H9 (cell line): Measurements from ENCODE around the gene CDH1. TPM values are rescaled to one million over a fixed set of nuclear protein-coding genes. Genes with fewer than 3 reads are reported as not detected.

Source experiments
- DNase-seq: peaks from one replicate; pipeline ENCODE4 v3.0.0-alpha.2; 2017
- H2AFZ ChIP-seq: one replicate; pipeline ENCODE4 v1.6.1; 2013; ENCODE audit warnings: mild to moderate bottlenecking, low read length, control low read depth, moderate library complexity
- H2AK5ac ChIP-seq: 2 replicates; pipeline ENCODE4 v1.6.1; 2013; ENCODE audit warnings: low read length, control low read depth, mixed read lengths; ENCODE audit not compliant: insufficient read length
- H2BK120ac ChIP-seq: one replicate; pipeline ENCODE4 v1.6.1; 2013; ENCODE audit warnings: low read depth, mild to moderate bottlenecking, low read length, control low read depth, inconsistent platforms; ENCODE audit not compliant: poor library complexity, severe bottlenecking
- H2BK12ac ChIP-seq: 2 replicates; pipeline ENCODE4 v1.6.1; 2013; ENCODE audit warnings: low read length, control low read depth, mixed read lengths, low read depth; ENCODE audit not compliant: insufficient read length
- H2BK15ac ChIP-seq: 2 replicates; pipeline ENCODE4 v1.6.1; 2013; ENCODE audit warnings: low read depth, low read length, control low read depth
- H2BK20ac ChIP-seq: one replicate; pipeline ENCODE4 v1.6.1; 2013; ENCODE audit warnings: low read depth, mild to moderate bottlenecking, low read length, control low read depth, inconsistent platforms; ENCODE audit not compliant: poor library complexity, severe bottlenecking
- H2BK5ac ChIP-seq: 2 replicates; pipeline ENCODE4 v1.6.1; 2013; ENCODE audit warnings: low read length, control low read depth, mixed read lengths; ENCODE audit not compliant: insufficient read length
- H3K14ac ChIP-seq: 2 replicates; pipeline ENCODE4 v1.6.1; 2013; ENCODE audit warnings: low read length, control low read depth; ENCODE audit not compliant: insufficient read depth
- H3K18ac ChIP-seq: 2 replicates; pipeline ENCODE4 v1.6.1; 2013; ENCODE audit warnings: low read depth, mild to moderate bottlenecking, mixed read lengths, low read length, control low read depth; ENCODE audit not compliant: insufficient read length
- H3K23ac ChIP-seq: 2 replicates; pipeline ENCODE4 v1.6.1; 2013; ENCODE audit warnings: low read length, control low read depth, mixed read lengths, low read depth; ENCODE audit not compliant: insufficient read length
- H3K23me2 ChIP-seq: 2 replicates; pipeline ENCODE4 v1.6.1; 2013; ENCODE audit warnings: low read depth, mild to moderate bottlenecking, mixed read lengths, low read length, control low read depth; ENCODE audit not compliant: insufficient read length, poor library complexity, severe bottlenecking
- H3K27ac ChIP-seq: 2 replicates; pipeline ENCODE4 v1.5.1; 2013; ENCODE audit warnings: low read length, control low read depth, mixed read lengths, low read depth; ENCODE audit not compliant: insufficient read length
- H3K27me3 ChIP-seq: 2 replicates; pipeline ENCODE4 v1.6.1; 2013; ENCODE audit warnings: low read length, control low read depth, inconsistent platforms; ENCODE audit not compliant: insufficient read depth
- H3K4ac ChIP-seq: 2 replicates; pipeline ENCODE4 v1.6.1; 2013; ENCODE audit warnings: low read depth, mild to moderate bottlenecking, control low read depth, inconsistent platforms, low read length, moderate library complexity
- H3K4me1 ChIP-seq: 2 replicates; pipeline ENCODE4 v1.6.1; 2013; ENCODE audit warnings: low read length, control low read depth, inconsistent platforms; ENCODE audit not compliant: insufficient read depth
- H3K4me2 ChIP-seq: 2 replicates; pipeline ENCODE4 v1.6.1; 2013; ENCODE audit warnings: low read length, control low read depth, mixed read lengths; ENCODE audit not compliant: insufficient read length, insufficient read depth
- H3K56ac ChIP-seq: 2 replicates; pipeline ENCODE4 v1.6.1; 2013; ENCODE audit warnings: low read depth, mild to moderate bottlenecking, mixed read lengths, low read length, control low read depth; ENCODE audit not compliant: insufficient read length
- H3K79me1 ChIP-seq: 2 replicates; pipeline ENCODE4 v1.6.1; 2013; ENCODE audit warnings: low read depth, mild to moderate bottlenecking, moderate library complexity, low read length, control low read depth, inconsistent platforms; ENCODE audit not compliant: insufficient read depth, poor library complexity, severe bottlenecking
- H3K79me2 ChIP-seq: 2 replicates; pipeline ENCODE4 v1.6.1; 2013; ENCODE audit warnings: low read length, control low read depth, inconsistent platforms; ENCODE audit not compliant: insufficient read depth
- H3K9ac ChIP-seq: 2 replicates; pipeline ENCODE4 v1.6.1; 2013; ENCODE audit warnings: low read length, control low read depth, mixed read lengths; ENCODE audit not compliant: insufficient read length; ENCODE audit errors: extremely low read depth
- H3K9me3 ChIP-seq: one replicate; pipeline ENCODE4 v1.6.1; 2013; ENCODE audit warnings: low read depth, low read length, inconsistent platforms; ENCODE audit not compliant: control insufficient read depth
- H3T11ph ChIP-seq: one replicate; pipeline ENCODE4 v1.6.1; 2013; ENCODE audit warnings: mild to moderate bottlenecking, low read length, control low read depth, inconsistent platforms
- H4K20me1 ChIP-seq: one replicate; pipeline ENCODE4 v1.6.1; 2013; ENCODE audit not compliant: control insufficient read depth, insufficient read length, insufficient read depth
- H4K5ac ChIP-seq: 2 replicates; pipeline ENCODE4 v1.6.1; 2013; ENCODE audit warnings: low read depth, mild to moderate bottlenecking, mixed read lengths, low read length, control low read depth; ENCODE audit not compliant: insufficient read length
- H4K8ac ChIP-seq: replicated peaks from 2 replicates; pipeline ENCODE4 v1.6.1; 2013; ENCODE audit warnings: low read length, control low read depth, mixed read lengths, low read depth; ENCODE audit not compliant: insufficient read length
- H4K91ac ChIP-seq: 2 replicates; pipeline ENCODE4 v1.6.1; 2013; ENCODE audit warnings: low read depth, mild to moderate bottlenecking, moderate library complexity, mixed read lengths, low read length, control low read depth; ENCODE audit not compliant: insufficient read length
- H3K27ac Mint-ChIP-seq, 3 experiments: 2 replicates in 2 of 3; 3 replicates in 1 of 3; pipeline ENCODE4 v1.8.0; 2020 to 2021; ENCODE audit warnings: mixed read lengths in 3 of 3, mild to moderate bottlenecking in 1 of 3, moderate library complexity in 1 of 3
- H3K27me3 Mint-ChIP-seq: 2 replicates; pipeline ENCODE4 v1.8.0; 2021; ENCODE audit warnings: low read depth, mild to moderate bottlenecking, moderate library complexity, mixed read lengths
- H3K36me3 Mint-ChIP-seq, 3 experiments: 2 replicates in 2 of 3; 3 replicates in 1 of 3; pipeline ENCODE4 v1.8.0; 2020 to 2021; ENCODE audit warnings: low read depth in 3 of 3, mixed read lengths in 3 of 3; ENCODE audit not compliant: insufficient read depth in 1 of 3
- H3K4me1 Mint-ChIP-seq, 2 experiments: 2 replicates each; pipeline ENCODE4 v1.8.0; 2020; ENCODE audit warnings: mixed read lengths in 2 of 2
- H3K4me3 Mint-ChIP-seq, 2 experiments: 2 replicates in 1 of 2; 3 replicates in 1 of 2; pipeline ENCODE4 v1.8.0; 2020 to 2021; ENCODE audit warnings: mild to moderate bottlenecking in 2 of 2, mixed read lengths in 2 of 2, moderate library complexity in 1 of 2
- H3K9me3 Mint-ChIP-seq, 2 experiments: 2 replicates in 1 of 2; 3 replicates in 1 of 2; pipeline ENCODE4 v1.8.0; 2020; ENCODE audit warnings: mild to moderate bottlenecking in 2 of 2, mixed read lengths in 2 of 2, moderate library complexity in 1 of 2
- CTCF ChIP-seq: fragments of 200-600 bp; sonication (generic); conservative IDR thresholded peaks from 3 replicates; pipeline ENCODE4 v1.8.0; 2021; ENCODE audit warnings: antibody characterized with exemption, mild to moderate bottlenecking
- WGBS: extraction: QIAGEN DNeasy Blood & Tissue Kit; methylation state at CpG from one replicate; pipeline ENCODE4 v1.1.7; 2013; ENCODE audit warnings: missing lambda C conversion rate, low lambda C conversion rate, mixed read lengths; ENCODE audit not compliant: insufficient read length; ENCODE audit errors: extremely low coverage; 5-methylcytosine and 5-hydroxymethylcytosine counted together
- total RNA-seq: library from RNA; stranded (reverse); gene quantifications from 2 replicates; pipeline ENCODE4 v1.2.1, GENCODE V29; 2021

The CDH1 gene
- total RNA-seq, 1 experiment from 2014 or later = 237 TPM

DNA sequence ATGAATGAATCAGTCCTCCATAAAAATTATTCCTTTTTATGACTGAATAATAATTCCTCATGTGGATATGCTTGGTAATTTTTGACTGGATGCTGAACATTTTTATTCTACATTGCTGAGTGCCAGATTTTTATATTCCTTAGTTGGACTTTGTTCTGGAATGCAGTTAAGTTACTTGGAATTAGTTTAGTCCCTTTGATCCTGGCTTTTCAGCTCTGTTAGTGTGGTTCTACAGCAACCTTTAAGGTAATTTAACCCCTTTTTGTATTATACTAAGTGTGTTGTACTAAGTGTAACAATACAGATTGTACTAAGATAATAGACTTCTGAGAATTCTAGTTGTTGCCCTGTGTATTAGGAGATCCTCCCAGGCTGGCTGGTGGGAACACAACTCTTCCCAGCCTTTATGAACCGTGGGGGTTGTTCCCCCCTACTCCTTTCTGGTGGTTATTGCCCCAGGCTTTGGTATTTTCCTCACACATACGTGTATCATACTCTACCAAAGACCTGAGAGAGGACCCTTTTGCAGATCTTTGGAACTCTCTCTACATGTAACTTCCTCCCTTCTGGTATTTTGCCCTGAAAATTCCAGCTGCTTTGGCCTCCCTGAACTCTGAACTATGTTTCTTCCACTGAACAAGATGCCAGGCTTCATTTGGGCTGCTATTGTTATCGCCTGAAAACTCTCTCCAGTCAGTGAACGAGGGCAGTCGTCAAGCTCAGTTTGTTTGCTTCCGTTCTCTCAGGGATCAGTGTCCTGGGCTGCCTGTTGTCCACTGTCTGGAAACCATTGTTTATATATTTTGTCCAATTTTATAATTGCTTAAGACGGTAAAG, 136.8 kb downstream of the CDH1 start:
- no peak overlapping the region for H3K4me2 ChIP-seq
- H2BK120ac ChIP-seq = no peak overlapping the region
- no peaks in the 10 kb centered on the region for H4K20me1 ChIP-seq
- H2AFZ ChIP-seq = no peak overlapping the region
- Mint-ChIP-seq H3K4me1 (peaks cover 12 to 13% of the 10 kb centered on the region in 2 experiments), H3K4me3 (no peak overlapping the region), H3K36me3 (peaks cover 4 to 27% (median 26%) of the 10 kb centered on the region in 3 experiments; a peak in 6 of 7 replicates), H3K27me3 (no peaks in the 10 kb centered on the region; the same call in 1 of the 2 replicates), H3K27ac (peak overlapping the region in 1 of 3 experiments; percentile 22; a peak in 2 of 7 replicates), H3K9me3 (no peaks in the 10 kb centered on the region)
- H4K5ac ChIP-seq = no peak overlapping the region
- no peak overlapping the region for H2BK5ac ChIP-seq
- no peaks in the 10 kb centered on the region for H3K23me2 ChIP-seq
- no peak overlapping the region for H2BK12ac ChIP-seq
- H3K56ac ChIP-seq = no peak overlapping the region
- H4K8ac ChIP-seq = no peak overlapping the region
- no peak overlapping the region for H2AK5ac ChIP-seq
- H3K27me3 ChIP-seq = no peaks in the 10 kb centered on the region
- no peak overlapping the region for H3K4ac ChIP-seq
- H4K91ac ChIP-seq = no peak overlapping the region
- H2BK20ac ChIP-seq = no peak overlapping the region
- no peak overlapping the region for H3K18ac ChIP-seq
- H3K9ac ChIP-seq = no peak overlapping the region
- H2BK15ac ChIP-seq = no peak overlapping the region
- TF ChIP-seq CTCF = no peak
- H3K79me1 ChIP-seq = no peaks in the 10 kb centered on the region
- no peaks in the 10 kb centered on the region for H3K79me2 ChIP-seq
- H3T11ph ChIP-seq = no peak overlapping the region
- no peak overlapping the region for H3K14ac ChIP-seq
- no peaks in the 10 kb centered on the region; the same call in 1 of the 2 replicates for H3K4me1 ChIP-seq
- no CpG with 5 or more reads among the region's 7 CpGs for WGBS
- DNase-seq = no peak
- H3K23ac ChIP-seq = no peak overlapping the region
- H3K27ac ChIP-seq = no peak overlapping the region
- no peaks in the 10 kb centered on the region for H3K9me3 ChIP-seq
